IPS-11a (cell line): Measurements from ENCODE around the gene ARL17B.
"Not testable (repeated sequence)": the region's sequence is repeated elsewhere in the genome, so short reads cannot be mapped to it uniquely, and the experiment has no call there.

Experiments
- H3K4me3 ChIP-seq: one replicate; pipeline ENCODE4 v1.5.1; 2013; ENCODE audit warnings: low read depth, low read length, control low read depth

Gene ARL17B

DNA sequence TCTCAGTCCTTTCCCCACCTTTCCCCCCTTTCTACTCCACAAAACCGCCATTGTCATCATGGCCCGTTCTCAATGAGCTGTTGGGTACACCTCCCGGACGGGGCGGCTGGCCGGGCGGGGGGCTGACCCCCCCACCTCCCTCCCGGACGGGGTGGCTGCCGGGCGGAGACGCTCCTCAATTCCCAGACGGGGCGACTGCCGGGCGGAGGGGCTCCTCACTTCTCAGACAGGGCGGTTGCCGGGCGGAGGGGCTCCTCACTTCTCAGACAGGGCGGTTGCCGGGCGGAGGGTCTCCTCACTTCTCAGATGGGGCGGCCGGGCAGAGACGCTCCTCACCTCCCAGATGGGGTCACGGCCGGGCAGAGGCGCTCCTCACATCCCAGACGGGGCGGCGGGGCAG, 108.8 kb downstream of the ARL17B start:
- H3K4me3 ChIP-seq, result not testable (repeated sequence)

DNA sequence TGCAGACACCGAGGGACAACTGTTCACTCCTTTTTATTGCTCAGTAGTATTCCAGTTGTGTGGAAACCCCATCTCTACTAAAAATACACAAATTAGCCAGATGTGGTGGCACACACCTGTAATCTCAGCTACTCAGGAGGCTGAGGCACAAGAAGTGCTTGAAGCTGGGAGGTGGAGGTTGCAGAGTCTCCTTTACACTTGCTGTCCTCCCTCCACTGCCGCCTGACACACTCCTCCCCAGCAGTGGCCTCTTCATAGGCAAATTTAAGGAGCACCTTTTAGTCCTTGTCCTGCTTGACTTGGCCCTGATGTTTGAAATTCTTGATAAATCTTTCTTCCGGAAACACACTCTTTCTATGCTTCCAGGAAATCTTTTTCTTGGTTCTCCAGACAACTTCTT, 112.4 kb downstream of the ARL17B start:
- H3K4me3 ChIP-seq, result not testable (repeated sequence)

DNA sequence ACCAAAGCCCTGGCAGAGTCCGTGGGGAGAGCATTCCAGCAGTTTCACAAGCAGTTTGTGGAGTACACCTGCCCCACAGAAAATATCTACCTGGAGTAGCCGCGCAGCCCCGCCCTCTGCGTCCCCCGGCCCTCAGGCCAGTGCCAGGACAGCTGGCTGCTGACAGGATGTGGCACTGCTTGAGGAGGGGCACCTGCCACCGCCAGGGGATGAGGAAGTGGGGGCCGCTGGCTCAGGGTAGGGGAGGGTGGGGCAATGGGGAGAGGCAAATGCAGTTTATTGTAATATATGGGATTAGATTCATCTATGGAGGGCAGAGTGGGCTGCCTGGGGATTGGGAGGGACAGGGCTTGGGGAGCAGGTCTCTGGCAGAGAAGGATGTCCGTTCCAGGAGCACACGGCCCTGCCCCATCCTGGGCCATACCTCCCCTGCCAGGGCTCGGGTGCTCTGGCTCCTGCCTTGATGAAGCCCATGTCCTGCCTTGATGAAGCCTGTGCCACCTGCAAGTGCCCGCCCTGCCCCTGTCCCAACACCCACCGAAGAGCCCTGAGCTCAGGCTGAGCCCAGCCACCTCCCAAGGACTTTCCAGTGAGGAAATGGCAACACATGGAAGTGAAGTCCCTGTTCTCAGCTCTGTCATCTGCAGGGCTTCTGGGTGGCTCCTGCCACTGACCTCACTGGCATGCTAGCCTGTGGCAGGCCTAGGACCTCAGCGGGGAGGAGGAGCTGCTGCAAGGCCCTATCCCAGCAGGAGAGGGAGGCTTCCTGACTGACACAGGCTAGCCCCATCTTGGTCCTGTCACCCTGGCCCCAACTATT, 116.4 kb downstream of the ARL17B start:
- not testable (repeated sequence) for H3K4me3 ChIP-seq

- not testable (repeated sequence) for H3K4me3 ChIP-seq
Observed at GRCh38 chr17:46244339-46244913, 117.1 kb downstream of the ARL17B start.

- H3K4me3 ChIP-seq, result not testable (repeated sequence)
Observed at GRCh38 chr17:46243928-46244327, 117.6 kb downstream of the ARL17B start.

GRCh38 chr17:46243505-46243904, 118.1 kb downstream of the ARL17B start:
- H3K4me3 ChIP-seq, result not testable (repeated sequence)

DNA sequence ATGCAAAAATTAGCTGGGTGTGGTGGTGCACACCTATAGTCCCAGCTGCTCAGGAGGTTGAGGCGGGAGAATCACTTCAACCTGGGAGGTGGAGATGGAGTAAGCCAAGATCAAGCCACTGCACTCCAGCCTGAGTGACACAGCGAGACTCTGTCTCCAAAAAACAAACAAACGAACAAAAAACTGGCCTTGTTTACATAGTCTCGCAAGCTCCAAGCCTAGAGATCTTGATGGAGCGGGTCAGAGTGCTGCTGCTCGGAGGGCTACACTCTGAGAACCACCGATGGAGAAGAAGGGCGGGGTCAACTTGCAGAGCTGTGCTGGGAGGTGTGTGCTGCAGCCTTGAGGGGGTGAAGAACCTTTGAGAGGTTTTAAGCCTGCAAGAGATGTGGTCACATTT, 130.2 kb downstream of the ARL17B start:
- not testable (repeated sequence) for H3K4me3 ChIP-seq

DNA sequence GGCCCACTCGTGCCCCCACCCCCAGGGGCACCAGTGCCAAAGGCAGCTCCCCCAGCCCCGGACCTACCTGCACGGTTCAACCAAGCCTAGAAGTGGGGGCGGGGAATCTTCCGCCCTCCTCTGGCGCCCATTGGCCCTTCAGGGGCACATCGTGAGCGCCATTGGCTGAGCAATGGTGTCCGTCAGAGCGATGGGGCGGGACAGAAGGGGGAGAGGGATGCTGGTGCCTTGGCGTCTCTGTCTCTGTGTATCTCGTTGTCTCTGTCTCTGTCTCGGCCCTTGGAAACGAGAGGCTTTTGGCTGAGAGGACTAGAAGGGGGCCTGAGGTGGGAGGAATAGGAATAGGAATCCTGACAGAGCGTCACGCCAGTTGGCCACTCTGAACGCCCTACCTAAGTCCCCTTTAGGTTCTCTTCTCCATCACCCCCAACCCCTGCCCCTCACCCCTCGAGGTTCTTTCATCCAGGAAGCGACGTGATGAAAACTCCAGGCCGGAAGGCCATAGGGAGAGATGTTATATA, 136.2 kb downstream of the ARL17B start:
- peak overlapping the region; percentile 39 for H3K4me3 ChIP-seq

- peak overlapping the region; percentile 39 for H3K4me3 ChIP-seq
Observed at GRCh38 chr17:46224864-46225263, 136.7 kb downstream of the ARL17B start.
